GM12875 (cell line): ENCODE results near the gene CFAP46.
"Not testable (repeated sequence)": the region's sequence is repeated elsewhere in the genome, so short reads cannot be mapped to it uniquely, and the experiment has no call there.

Experiments used
- H3K4me3 ChIP-seq: one replicate; pipeline ENCODE4 v1.5.1; 2011; ENCODE audit warnings: low read depth, low read length, control low read depth
- CTCF ChIP-seq: IDR thresholded peaks from 2 replicates; pipeline ENCODE4 v1.5.1; 2011; ENCODE audit warnings: low read depth, mild to moderate bottlenecking, control low read depth, inconsistent platforms, low read length, moderate library complexity, borderline replicate concordance; ENCODE audit not compliant: insufficient read depth

Gene CFAP46

DNA sequence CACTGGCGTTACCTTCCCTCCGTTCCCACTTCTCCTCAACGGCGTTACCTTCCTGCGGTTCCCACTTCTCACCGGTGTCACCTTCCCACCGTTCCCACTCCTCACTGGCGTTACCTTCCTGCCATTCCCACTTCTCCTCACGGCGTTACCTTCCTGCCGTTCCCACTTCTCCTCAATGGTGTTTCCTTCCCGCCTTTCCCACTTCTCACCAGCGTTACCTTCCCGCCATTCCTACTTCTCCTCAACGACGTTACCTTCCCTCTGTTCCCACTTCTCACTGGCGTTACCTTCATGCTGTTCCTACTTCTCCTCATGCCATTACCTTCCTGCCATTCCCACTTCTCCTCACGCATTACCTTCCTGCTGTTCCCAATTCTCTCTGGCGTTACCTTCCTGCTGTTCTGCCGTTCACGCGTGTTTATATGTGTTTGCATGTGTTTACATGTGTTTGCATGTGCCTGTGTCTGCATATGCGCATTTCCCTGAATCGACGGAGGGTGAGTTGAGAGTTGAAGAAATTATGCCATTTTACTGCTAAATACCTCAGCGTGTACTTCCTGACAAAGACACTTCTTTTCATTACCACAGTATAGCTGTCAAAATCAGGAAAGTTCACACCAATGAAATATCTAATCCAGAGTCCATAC lies 23.2 kb upstream of the CFAP46 start:
- TF ChIP-seq CTCF = no peak
- no peak overlapping the region for H3K4me3 ChIP-seq

DNA sequence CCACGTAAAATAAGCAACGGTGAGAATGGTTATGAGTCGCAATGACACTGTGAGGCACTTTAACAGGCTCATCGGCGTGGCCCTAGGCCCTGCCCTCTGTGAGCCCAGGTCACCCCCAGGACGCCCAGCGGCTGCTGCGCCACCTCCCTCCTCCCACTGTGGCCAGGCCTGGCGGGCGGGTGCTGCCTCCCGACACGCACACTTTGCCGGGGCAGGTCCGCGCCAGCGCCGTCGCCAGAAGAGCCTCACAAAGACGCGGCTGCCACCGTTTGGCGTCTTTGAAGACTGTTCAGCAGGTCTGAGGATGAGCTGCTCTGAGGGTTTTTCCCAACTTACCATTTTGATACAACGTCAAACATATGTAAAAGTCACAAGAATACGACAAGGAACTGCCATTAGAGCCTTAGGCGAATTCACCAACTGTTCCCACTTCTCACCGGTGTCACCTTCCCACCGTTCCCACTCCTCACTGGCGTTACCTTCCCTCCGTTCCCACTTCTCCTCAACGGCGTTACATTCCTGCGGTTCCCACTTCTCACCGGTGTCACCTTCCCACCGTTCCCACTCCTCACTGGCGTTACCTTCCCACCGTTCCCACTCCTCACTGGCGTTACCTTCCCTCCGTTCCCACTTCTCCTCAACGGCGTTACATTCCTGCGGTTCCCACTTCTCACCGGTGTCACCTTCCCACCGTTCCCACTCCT lies 22.5 kb upstream of the CFAP46 start:
- H3K4me3 ChIP-seq = not testable (repeated sequence)

DNA sequence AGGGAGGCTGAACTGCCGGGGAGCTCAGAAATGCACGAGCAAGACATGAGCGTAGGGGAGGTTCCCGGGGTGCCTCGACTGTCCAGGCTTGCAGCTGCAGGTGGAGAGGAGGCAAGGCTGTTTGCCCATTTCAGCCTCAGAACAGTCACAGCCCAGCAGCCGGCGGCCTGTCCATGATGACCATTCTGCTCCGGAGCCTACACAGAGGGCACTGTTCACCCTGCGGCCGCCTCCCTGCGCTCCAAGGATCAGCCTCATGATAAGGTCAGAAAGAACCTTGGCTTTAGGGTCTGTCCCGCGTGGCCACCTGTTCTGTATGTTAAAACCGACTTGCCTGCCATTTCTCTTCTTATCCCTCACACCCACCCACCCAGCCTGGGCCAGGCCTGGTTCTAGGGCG lies 21.9 kb upstream of the CFAP46 start:
- H3K4me3 ChIP-seq = no peak overlapping the region
- no peak for TF ChIP-seq CTCF

GRCh38 chr10:132963430-132963960 lies 21.1 kb upstream of the CFAP46 start:
- TF ChIP-seq CTCF = no peak
- no peak overlapping the region for H3K4me3 ChIP-seq

DNA sequence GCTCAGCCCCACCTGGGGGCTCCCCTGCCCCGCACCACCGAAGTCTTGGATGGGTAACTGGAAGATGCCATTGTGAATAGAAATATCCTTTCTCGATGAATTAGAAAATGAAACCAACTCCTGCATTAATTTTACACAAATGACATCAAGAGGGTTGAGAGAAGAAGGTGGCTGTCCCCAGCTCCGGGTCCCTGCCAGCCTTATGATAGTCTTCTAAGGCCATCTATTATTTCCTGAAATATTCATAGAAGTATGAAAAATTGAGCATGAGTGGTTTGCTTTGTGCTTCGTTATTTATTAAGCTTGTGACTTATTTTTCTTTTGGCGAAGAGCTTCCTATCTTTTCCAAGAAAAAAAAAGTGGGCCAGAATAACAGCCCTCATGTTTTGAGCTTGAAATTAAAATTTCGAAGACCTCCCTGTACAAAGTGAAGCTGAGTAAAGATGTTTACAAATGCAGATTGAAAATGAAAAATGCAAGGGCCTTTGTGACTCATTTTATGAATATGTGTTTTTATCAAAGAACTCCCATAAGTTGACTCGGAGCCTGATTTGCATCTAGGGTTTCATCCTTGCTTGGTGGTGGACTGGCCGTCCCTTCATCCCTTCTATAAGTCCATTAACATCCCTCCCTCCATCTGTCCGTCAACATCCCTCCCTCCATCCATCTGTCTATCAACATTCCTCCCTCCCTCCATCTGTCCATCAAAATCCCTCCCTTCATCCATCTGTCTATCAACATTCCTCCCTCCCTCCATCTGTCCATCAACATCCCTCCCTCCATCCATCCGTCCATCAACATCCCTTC lies 20.5 kb upstream of the CFAP46 start:
- no peak for TF ChIP-seq CTCF
- H3K4me3 ChIP-seq = peak overlapping the region; percentile 36

GRCh38 chr10:132961787-132962622 lies 19.6 kb upstream of the CFAP46 start:
- no peak for TF ChIP-seq CTCF
- peak overlapping the region; percentile 36 for H3K4me3 ChIP-seq

GRCh38 chr10:132961420-132961786 lies 19.0 kb upstream of the CFAP46 start:
- TF ChIP-seq CTCF = no peak
- no peak overlapping the region for H3K4me3 ChIP-seq
